Ureter (tissue), 1 donor: ENCODE data around the gene NUAK1. TPM values are rescaled to one million over a fixed set of nuclear protein-coding genes. Genes with fewer than 3 reads are reported as not detected.

ENCODE experiments used
- DNase-seq: peaks from one replicate; pipeline ENCODE4 v3.0.0-alpha.2; 2020; ENCODE audit warnings: low spot score
- total RNA-seq: library from RNA; stranded (reverse); gene quantifications from one replicate; pipeline ENCODE4 v1.2.4, GENCODE V29; 2023
- donor health status: DM: yes; HTN: yes; CAD: no.

The NUAK1 gene
- total RNA-seq, 1 donor from 2014 or later, result 16.0 TPM

DNA sequence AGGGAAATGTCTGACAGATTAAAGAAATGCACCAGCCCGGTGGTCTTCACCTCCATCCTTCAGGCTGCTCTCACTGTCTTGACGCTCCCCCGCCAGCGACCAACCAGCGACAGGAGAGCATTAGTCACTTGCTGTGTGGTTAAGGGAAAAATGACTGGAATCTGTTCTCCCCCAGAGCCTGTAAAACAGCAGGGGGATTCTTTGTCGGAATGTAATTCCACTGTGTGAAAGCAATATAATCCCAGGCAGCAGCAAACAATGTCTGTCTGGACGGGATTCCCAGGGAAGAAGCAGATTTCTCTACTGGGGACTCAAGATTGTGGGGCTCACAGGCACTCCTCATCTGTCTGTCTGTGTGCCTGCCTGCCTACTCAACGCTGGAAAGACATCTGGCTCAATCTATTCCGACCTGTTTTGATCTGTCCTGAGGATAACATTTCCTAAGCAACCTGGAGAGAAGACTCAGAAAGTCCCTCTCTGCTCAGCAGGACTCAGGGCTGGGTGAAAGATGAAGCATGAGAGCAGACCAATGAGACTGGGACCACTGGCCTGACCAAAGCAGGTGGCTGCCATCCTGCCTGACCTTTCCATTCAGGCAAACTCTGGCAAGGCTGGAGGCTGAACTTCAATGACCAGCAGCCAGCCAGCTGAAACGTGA lies 54.6 kb downstream of the NUAK1 start:
- DNase-seq, result no peak

DNA sequence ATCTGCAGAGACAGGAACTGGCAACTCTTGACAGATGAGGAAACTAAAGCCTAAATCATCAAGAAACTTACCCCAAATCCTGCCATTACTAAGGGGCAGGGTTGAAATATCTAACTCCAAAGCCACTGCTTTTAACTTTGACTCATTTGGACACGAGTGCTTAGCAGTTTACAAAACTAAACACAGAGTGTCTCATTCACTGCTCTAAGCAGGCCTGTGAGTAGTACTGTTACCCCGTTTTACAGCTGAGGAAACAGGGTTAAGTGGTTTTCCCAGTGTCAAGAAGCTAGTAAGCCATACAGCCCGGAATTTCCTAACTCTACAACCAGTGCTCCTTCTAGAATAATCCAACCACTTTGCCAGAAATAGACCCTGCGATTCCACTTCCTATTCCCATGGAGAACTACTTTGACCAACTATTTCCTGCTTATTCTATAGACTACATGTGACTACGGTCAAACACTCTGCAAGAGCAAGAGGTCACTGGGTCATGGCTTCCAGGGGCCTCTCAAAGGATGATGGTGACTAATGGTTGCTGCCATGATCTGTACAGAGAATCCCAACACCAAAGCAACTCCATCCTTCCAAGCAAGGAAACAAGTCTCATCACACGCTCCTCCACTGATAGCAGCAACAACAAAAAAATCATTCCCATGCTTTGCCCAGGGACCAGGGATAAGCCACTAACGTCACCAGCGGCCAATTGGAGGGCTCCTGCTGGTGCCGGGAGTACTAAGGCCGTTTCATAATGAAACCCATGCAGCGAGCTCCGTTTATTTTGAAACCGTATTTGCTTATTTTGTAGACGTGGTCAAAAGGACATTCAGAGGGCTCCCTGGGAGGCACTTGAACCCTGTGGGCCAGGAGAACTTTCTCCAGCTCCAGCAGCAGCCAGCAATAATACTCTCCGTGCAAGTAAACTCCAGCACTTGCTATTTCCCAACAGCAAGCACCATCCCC lies 56.3 kb downstream of the NUAK1 start:
- no peak for DNase-seq

DNA sequence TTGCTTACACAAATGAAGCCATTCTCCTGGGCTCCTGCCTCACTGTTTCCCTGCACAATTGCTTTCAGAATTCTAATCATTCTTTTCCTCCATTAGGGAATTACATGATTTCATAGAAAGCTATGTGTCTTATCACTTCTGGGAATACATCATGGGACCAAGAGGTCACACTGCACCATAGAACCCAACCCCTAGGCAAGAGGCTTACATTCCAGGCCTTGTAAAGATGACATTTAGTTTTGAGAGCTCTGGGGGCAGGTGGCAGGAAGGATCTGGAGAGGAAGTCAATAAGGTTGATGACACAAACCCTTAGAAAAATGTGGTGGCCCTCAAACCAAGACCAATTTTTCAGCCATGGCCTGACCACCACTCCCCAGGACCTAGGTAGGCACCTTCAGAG lies 57.1 kb downstream of the NUAK1 start:
- no peak for DNase-seq

DNA sequence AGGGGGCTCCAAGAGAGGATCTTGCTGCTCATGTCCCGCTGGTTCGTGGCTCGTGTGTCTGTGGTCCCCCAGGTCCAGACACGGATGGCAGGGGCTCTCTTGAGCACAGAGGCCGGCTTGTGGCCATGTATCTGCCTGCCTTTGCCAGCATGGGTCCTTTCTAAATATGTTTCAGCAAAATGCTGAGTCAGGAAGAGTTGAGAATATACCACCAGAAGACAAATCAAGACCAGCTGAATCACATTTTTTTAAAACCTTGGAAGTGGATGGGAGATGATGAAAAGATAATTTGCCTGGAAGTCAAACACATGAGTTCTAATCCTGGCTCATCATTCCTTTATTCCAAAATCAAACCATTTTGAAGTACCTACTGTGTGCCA lies 58.0 kb downstream of the NUAK1 start:
- DNase-seq, result no peak

DNA sequence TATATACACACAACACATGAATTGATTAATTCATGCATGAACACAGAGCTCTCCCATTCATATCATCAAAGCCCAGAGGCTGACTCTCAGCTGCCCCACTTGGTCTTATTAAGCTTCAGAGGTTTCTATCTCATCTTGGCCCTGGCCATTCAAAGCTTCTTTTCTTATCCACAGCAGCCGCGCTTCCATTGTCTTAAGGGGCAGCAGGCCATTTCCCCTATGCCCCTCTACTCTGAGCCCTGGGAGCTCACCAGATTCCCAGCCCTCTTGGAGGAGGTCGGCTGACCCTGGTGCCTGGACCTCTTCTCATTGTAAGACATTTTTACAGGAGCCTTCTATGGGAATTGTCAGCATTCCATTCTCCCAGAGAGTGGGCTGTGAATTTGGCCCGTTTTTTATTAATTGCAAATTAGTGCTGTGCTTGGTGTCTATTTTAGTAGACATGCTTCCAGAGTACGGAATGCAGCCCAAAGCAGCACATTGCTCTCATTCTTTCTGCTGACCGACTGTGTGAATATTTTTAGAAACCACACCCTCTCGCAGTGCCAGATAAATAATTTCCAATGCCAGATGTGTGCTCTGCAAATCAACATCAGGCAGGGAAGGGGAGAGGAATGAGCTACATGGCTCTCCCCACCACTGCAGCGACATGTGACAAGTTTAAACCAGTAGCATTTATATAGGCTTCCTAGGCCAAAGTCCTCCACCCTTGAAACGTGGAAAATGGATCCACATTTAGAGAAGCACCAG lies 58.5 kb downstream of the NUAK1 start:
- no peak for DNase-seq

DNA sequence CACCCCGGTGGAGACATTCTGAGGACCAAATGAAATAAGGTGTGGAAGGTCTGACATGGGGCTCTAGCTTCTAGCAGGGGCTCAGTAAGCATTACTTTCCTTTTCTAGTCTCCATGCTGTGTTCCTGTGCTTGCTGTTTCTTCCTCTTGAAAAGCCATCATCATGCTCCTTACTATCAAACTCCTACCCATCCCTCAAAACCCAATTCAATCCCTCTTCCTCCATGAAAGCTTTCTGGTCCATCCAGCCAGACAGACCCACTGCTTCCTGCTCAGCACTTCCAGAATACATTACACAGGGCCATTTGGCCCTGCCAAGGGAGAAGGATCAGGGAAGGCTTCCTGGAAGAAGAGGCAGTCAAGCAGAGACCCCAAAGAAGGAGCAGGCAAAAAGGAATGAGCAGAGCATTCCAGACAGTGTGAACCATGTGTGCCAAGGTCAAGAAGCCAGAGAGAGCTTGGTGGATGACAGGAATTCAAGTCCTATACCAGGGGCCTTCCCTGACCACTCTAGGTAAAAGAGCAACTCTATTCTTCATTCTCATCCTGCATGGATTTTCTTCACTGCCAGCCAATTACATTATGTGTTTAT lies 59.5 kb downstream of the NUAK1 start:
- DNase-seq, result no peak

DNA sequence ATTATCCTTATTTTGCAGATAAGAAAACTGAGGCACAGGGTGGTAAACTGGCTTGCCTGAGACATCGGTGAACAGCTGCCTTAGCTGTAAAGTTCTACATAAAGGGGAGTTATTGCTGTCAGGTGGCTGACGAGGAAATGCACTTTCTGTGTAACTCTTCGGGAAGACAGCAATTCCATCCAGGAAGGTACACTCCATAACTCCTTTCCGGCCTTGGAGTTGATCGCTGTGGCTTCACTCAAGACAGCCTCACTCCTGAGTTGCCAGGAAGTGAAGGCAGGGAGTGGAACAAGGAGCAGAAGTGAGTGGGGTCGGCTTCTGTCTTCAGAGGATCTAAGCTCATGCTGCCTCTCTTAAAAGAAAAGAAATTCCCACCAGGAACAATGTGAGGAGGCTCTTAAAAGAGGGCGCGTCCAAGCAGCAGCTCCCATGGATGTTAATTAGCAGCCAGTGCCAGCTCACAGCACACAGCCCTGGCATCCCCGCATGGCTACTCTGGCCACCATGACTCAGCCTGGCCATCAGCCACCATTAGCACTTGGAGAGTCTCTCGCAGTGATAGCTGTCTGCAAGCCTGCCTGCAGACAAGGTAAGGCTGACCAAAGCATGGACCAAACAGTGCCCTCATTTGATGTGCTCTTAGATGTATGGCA lies 60.3 kb downstream of the NUAK1 start:
- no peak for DNase-seq

DNA sequence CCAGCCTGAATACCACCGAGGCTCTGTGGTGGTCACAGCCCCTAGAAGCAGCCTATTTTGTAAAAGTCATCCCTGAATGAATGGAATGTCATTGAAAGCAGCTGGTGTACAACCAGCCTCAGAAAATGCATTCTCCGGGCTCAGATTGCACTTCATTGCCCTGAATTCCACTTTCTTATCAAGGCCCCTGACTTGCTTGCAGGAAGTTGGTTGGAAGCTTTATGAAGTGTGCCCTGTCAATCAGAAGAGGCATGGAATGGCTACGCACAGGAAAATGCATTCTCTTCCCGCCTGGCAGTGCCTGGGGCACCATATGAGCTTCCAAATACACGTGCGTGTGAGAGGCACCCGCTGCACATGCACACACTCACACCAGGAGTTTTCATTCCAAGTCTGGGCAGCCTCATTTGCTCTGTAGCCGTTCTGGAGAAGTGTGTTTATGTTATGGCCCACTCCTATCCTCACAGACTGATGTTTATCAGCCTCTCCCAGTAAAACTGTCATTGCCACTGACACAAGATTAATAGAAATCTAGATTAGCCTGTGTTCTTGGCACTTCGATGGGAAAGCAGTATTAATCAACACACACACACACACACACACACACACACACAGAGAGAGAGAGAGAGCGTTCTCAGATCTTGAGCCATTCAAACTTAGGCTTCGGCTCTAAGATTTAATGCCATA lies 63.9 kb downstream of the NUAK1 start:
- peak; percentile 61 for DNase-seq

DNA sequence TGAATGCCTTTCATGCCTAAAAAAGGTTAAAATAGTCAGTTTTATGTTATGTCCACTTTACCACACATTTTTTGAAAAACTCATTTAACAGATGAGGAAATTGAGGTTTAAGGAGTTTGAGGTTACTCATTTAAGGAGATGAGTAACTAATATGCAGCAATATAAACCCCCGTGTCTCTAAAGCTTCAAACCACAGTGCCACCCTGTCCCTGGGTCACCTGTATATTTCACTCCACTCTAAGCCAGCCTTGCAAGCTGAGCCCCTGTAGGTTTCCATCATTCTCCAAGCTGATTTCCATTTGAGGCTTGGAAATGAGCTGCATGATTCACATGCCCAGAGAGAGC lies 64.4 kb downstream of the NUAK1 start:
- DNase-seq, result no peak

DNA sequence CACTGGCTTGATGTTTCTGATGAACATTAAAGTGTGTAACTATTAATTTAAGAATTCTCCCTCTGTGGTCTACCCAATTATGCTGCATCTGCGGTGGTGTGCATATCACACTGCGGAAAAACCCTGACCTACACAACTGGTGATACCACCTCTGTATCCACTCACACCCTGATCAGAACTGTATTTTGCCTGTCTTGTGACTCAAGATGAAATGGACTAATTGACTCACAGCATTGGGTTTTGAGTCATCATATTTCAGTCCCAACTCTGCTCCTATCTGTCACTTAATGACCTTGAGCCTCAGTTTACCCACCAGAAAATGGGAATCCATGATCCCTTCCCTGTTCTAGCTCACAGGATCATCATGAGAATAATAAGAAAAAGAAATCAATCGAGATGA lies 65.6 kb downstream of the NUAK1 start:
- no peak for DNase-seq

DNA sequence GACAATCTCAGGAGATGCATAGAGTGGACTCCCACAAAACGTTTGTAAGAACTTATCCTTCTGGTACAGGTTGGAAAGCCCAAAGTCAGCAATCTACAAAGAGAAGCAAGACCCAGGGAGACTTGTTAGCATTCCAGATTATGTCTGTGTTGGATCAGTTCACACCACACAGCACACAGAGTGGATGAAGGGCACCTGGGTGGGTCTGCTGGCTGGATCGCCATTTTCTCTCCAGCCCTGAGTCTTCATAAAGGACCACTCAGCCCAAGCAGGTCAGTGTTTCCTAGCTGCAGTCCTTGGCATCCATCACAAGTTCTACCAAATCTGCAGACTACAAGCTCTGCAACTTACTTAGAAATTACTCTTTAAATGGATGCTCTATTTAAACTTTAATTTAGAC lies 66.0 kb downstream of the NUAK1 start:
- DNase-seq, result no peak

DNA sequence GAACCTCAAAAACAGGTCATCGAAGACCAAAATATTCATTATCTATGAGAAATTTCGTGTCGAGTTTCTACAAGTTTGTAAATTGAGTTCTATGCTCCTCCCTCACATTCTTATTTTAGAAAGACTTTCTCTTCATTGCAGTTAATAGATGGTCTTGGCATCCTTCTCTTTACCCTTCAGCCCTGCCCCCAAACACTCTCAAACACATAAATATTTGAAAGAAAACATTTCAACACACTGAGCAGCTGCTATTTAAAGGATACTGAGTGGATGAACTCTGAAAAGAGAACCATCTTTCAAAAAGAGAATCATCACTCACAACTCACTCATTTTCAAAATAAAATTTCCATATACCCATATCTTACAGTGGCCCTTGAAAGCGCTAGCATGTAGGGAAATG lies 67.1 kb downstream of the NUAK1 start:
- no peak for DNase-seq

DNA sequence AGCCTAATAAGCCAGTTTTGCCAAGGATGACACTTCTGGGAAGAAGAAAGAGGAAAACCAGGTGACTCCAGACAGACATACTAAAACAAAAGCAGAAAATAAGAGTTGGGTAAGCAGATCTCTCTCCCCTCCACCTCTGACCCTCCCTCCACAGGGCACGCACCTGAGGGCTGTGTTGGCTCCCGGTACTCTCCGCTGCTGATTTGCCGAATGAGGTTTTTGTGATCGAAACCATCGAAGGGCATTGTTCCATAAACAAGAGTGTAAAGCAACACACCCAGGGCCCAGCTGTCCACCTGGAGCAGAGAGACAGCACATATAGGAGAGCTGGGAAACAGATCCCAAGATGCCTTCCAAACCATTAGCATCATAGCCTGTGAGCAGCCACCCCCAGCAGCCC lies 68.1 kb downstream of the NUAK1 start:
- no peak for DNase-seq

DNA sequence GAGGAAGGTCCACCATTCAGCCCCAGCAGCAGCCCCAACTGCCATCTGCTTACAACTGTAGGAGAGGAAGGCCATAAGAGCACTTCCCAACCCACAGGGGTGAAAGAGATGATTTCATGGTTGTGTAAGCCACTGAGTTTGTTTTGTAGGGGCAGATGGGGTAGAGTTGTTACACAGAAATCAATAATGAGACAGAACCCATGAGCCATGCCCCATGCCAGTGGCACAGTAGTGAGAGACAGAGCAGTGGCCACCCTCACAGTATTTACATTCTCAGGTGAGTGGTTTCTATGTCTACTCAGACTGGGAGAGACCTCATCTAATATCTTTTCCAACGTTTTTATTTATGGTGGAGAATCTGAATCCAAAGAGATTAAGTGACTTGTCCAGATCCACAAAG lies 68.6 kb downstream of the NUAK1 start:
- DNase-seq, result no peak

DNA sequence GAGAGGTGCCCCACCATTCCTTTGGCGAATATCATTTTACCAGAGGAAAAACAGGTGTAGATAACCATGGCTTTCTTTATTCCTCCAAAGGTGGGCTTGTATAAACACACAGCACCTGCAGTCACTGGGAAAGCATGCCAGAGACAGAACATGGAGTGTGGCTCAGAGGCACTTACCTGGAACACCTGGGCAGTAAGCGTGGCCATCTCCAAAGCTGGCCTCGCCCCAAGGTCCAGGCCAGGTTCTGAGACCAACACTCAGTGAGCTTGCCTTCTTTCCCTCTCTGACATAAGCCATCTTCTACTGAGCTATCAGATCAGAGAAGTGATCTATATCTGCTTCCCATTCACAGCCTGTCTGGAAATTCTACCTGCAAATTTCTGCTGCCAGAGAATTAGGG lies 70.5 kb downstream of the NUAK1 start:
- DNase-seq, result no peak

DNA sequence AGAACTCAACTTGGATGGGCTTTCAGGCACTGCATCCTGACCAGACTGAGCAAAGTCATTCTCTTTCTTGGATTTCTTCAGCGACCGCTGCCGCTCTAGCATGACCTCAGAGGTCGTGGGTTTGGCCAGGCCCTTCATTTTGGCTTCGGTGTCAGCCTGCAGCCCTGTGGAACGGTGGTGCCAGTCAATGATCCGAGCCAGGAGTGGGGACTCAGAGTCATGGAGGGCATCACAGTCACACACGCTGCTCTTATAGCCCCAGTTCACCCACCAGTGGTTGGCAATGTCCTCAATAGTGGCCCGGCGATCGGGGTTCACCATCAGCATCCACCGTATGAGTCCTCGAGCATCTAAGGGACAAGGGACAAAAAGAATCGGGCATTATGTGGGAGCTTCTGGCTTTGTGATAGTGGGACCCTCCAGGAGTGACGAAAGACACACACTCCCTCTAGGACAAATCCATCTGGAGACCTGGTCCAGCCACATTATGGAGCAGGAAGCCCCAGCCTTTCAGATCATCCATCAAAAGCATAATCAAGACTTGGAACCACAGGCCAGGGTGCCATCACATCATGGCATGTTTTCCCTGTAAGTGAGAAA lies 71.0 kb downstream of the NUAK1 start:
- DNase-seq, result no peak

DNA sequence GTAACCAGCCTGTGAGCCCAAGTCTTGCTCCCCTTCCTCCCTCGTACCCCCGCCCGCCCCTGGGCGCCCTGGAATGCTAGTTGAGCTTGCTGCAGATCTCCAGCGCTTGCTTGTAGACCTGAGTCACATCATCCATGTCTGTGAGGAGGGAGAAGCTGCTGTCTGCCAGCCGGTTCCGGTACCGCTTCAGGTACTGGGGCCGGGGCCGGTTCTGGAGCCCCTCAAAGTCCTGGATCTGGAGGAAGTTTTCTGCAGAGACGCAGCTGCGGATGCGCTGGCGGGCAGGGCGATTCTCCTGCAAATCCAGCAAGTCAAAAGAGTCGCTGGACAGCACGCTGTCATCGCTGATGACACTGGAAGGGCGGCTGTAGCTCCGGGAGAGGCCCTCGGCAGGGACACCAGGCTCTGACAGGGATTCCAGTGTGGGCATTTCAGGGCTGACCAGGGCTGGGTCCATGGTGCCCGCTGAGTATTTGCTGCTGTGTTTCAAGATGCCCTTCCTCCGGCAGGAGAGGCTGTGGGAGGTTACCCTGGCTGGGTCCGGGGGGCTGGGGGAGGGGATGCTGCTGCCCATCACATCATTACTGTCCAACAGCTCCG lies 71.9 kb downstream of the NUAK1 start:
- DNase-seq, result no peak

DNA sequence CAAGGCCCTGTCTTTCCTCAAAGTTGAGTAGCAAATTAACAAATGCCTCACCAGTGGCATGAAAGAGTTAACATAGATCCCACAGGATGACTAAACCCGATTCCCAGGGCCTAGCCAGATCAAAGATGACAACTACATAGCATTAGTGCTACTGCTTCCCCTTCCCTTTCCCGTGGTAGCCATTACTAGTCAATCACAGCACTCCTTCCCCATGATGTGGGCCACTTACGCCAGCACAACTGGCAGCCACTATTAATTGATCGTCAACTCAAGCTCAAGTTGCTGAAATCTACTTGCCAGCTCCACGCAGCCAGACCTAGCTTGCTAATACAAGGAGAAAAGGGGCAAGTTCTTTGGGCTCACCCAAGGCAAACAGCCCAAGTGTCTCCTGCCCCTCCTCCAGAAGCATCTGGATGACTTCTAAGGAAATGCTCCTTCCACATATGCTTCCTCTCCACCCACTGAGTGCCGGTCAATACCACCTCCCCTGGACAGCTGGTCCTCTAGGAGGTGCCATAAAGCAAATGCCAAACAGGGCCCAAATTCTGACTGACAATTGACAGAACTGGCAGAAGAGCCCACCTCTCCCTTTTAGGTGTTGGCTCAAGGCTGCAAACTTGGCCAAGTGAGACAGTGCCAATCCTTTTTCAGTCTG lies 72.6 kb downstream of the NUAK1 start:
- DNase-seq, result no peak

DNA sequence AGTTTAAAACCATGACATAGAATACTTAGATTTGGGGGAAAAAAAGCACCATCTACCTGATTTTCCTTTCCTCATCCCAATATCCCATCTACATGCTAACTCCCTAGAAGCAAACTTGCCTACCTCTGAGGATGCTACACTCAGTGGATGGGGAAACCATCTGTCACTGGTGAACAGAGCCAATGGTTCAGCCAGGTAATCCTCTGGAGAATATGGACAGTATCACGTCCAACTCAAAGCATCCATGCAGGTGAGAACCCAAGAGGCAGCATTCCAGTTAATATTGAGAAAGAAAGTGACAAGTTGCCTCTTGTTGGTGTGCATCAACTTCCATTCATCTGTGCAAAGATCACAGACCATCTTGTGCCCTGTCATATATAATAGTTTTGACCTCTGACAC lies 73.2 kb downstream of the NUAK1 start:
- DNase-seq, result no peak

DNA sequence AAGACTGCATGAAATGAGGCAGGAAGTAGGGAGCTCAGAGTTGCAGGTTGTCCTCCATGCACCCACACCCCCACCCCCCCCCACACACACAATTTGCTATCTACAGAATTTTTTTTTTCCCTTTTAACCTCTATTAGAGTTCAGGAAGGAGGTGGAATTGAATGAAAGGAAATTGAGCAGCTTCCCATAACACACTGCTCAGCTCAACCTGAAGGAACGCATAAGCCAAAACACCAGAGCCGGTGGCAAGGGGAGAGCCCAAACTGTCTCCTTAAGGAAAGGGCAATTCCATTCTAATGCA lies 74.1 kb downstream of the NUAK1 start:
- DNase-seq, result no peak
